ENCODE data around the gene MTMR12. TPM values are rescaled to one million over a fixed set of nuclear protein-coding genes. Genes with fewer than 3 reads are reported as not detected.

Gene MTMR12
- total RNA-seq, 1 experiment from 2014 or later: 44.5 TPM

GRCh38 chr5:32187675-32188074, 125.1 kb downstream of the MTMR12 start:
- H3K27ac ChIP-seq: no peak overlapping the region
- no peak overlapping the region for H3K4me3 ChIP-seq
- no peak for DNase-seq
- TF ChIP-seq CTCF (conservative IDR thresholded peaks at IDR 0.05): no peak
- TF ChIP-seq EZH2 (IDR thresholded peaks at IDR 0.05; ENCODE audit: low read depth): no peak
- no peaks in the 10 kb centered on the region for H3K4me1 ChIP-seq (replicated peaks; ENCODE audit: insufficient read depth)
- no peaks in the 10 kb centered on the region for H4K20me1 ChIP-seq (ENCODE audit: insufficient read depth)
- CTCF ChIA-PET: interaction anchor here (0.6 kb wide), 1 partner anchor 36 kb away, joined by 4 read pairs; no protein-coding TSS in a partner anchor
- H3K9me3 ChIP-seq (ENCODE audit: insufficient read depth, low read depth): peaks cover 11% of the 10 kb centered on the region; the same call in 1 of the 2 replicates
- no peak overlapping the region for H2AFZ ChIP-seq
- no peaks in the 10 kb centered on the region for H3K9me2 ChIP-seq (ENCODE audit: insufficient read depth)
- H3K27me3 ChIP-seq (ENCODE audit: insufficient read depth, low read depth): no peaks in the 10 kb centered on the region
- no peaks in the 10 kb centered on the region for H3F3A ChIP-seq (ENCODE audit: insufficient read depth, low read depth)
- no peaks in the 10 kb centered on the region for H3K36me3 ChIP-seq (ENCODE audit: low read depth)
- H3K79me2 ChIP-seq (ENCODE audit: low read depth): no peaks in the 10 kb centered on the region
- no peak overlapping the region for H3K4me2 ChIP-seq
- BruUV-seq (replicated peaks): no TSS peak
- POLR2A ChIA-PET (ENCODE audit: unreplicated experiment): no interaction called here
- intact Hi-C loops (cut with micrococcal nuclease; ENCODE audit: unreplicated experiment): no loop called here

GRCh38 chr5:32182463-32183063, 130.2 kb downstream of the MTMR12 start:
- Histone ChIP-seq H3K9me2 (ENCODE audit: insufficient read depth) (no peaks in the 10 kb centered on the region), H2AFZ (no peak overlapping the region), H3K4me2 (no peak overlapping the region), H4K20me1 (ENCODE audit: insufficient read depth) (no peaks in the 10 kb centered on the region), H3K4me1 (replicated peaks; ENCODE audit: insufficient read depth) (no peaks in the 10 kb centered on the region), H3F3A (ENCODE audit: insufficient read depth, low read depth) (no peaks in the 10 kb centered on the region), H3K27me3 (ENCODE audit: insufficient read depth, low read depth) (no peaks in the 10 kb centered on the region), H3K9me3 (ENCODE audit: insufficient read depth, low read depth) (peaks cover 8% of the 10 kb centered on the region; the same call in 1 of the 2 replicates), H3K36me3 (ENCODE audit: low read depth) (no peaks in the 10 kb centered on the region), H3K79me2 (ENCODE audit: low read depth) (no peaks in the 10 kb centered on the region), H3K4me3 (no peak overlapping the region), H3K27ac (no peak overlapping the region)
- CTCF ChIA-PET: no interaction called here
- no TSS peak for BruUV-seq (replicated peaks)
- intact Hi-C loops (cut with micrococcal nuclease; ENCODE audit: unreplicated experiment): no loop called here
- POLR2A ChIA-PET (ENCODE audit: unreplicated experiment): no interaction called here
- TF ChIP-seq CTCF (conservative IDR thresholded peaks at IDR 0.05) (no peak), EZH2 (IDR thresholded peaks at IDR 0.05; ENCODE audit: low read depth) (no peak)
- no peak for DNase-seq

Other genes starting within 250 kb of the MTMR12 start
- gene GOLPH3, start 138.6 kb downstream of the MTMR12 start, total RNA-seq (2021): 179 and 267 TPM in 2 replicates
- gene ZFR, start 131.8 kb upstream of the MTMR12 start, total RNA-seq (2021): 51.8 and 69.2 TPM in 2 replicates